Endothelial cell of umbilical vein (primary cell): Measurements from ENCODE around the gene PRDM16. TPM values are rescaled to one million over a fixed set of nuclear protein-coding genes. Genes with fewer than 3 reads are reported as not detected.

ENCODE experiments used
- BruUV-seq: library from RNA; stranded (reverse); fragments of 400-500 nt; replicated peaks from 2 replicates; lab custom pipeline; 2021; lab: Mats Ljungman, UMichigan
- CTCF ChIA-PET: fragments of 300-600, 350-600 bp; sonication (Branson Sonifier 250); formaldehyde crosslinking; loops from one replicate; lab custom pipeline; 2021; ENCODE audit warnings: antibody characterized with exemption, inconsistent platforms; lab: Charles Lee
- POLR2A ChIA-PET: fragments of 300-600, 350-600 bp; sonication (Branson Sonifier 250); formaldehyde crosslinking; loops from one replicate; lab custom pipeline; 2021; ENCODE audit warnings: antibody characterized with exemption, inconsistent platforms; lab: Charles Lee
- DNase-seq: peaks from one replicate; pipeline ENCODE4 v3.0.0-alpha.2; 2011; ENCODE audit warnings: low read depth, low spot score
- FAIRE-seq: peaks from 2 replicates; lab custom pipeline; 2011; peaks lifted over from hg19 to GRCh38; lab: Jason Lieb, UNC
- H2AFZ ChIP-seq: 2 replicates; pipeline ENCODE4 v1.6.0; 2012; ENCODE audit warnings: low read depth, low read length, control low read depth, inconsistent platforms
- H3K27ac ChIP-seq: 2 replicates; pipeline ENCODE4 v1.5.1; 2011; ENCODE audit warnings: low read depth, mild to moderate bottlenecking, control low read depth, low read length, moderate library complexity; ENCODE audit not compliant: insufficient read depth
- H3K27me3 ChIP-seq, 2 experiments: 2 replicates each; pipeline versions ENCODE4 v1.6.0 to v1.6.1; 2011; ENCODE audit warnings: low read length in 2 of 2, mixed read lengths in 1 of 2; ENCODE audit not compliant: control insufficient read depth in 2 of 2, insufficient read depth in 2 of 2
- H3K36me3 ChIP-seq, 2 experiments: 2 replicates in 1 of 2; 3 replicates in 1 of 2; pipeline ENCODE4 v1.5.1; 2011; ENCODE audit warnings: low read length in 2 of 2, mild to moderate bottlenecking in 1 of 2, moderate library complexity in 1 of 2; ENCODE audit not compliant: control insufficient read depth in 2 of 2, insufficient read depth in 2 of 2; ENCODE audit errors: extremely low read depth in 1 of 2
- H3K4me1 ChIP-seq: 3 replicates; pipeline ENCODE4 v1.5.1; 2011; ENCODE audit warnings: mild to moderate bottlenecking, low read length; ENCODE audit not compliant: control insufficient read depth, insufficient read depth; ENCODE audit errors: extremely low read depth
- H3K4me2 ChIP-seq: 2 replicates; pipeline ENCODE4 v1.6.1; 2011; ENCODE audit warnings: low read length, control low read depth, mixed read lengths; ENCODE audit not compliant: insufficient read depth
- H3K4me3 ChIP-seq, 3 experiments: fragments of 200-600 bp in 1 of 3; sonication (generic), shearing (Covaris generic) in 1 of 3; replicated peaks in 1 of 3; 2 replicates each; pipeline ENCODE4 v1.5.1; 2011 to 2016; ENCODE audit warnings: control low read depth in 3 of 3, low read length in 3 of 3, mild to moderate bottlenecking in 2 of 3, inconsistent platforms in 1 of 3, low read depth in 1 of 3, moderate library complexity in 1 of 3; ENCODE audit not compliant: insufficient read depth in 1 of 3
- H3K79me2 ChIP-seq: 2 replicates; pipeline ENCODE4 v1.6.0; 2012; ENCODE audit warnings: low read length, inconsistent platforms; ENCODE audit not compliant: control insufficient read depth, insufficient read depth
- H3K9ac ChIP-seq: replicated peaks from 2 replicates; pipeline ENCODE3; 2011; ENCODE audit warnings: low read length, control low read depth; ENCODE audit not compliant: insufficient read depth; ENCODE audit errors: extremely low read depth
- H3K9me1 ChIP-seq: replicated peaks from 3 replicates; pipeline ENCODE4 v1.6.0; 2011; ENCODE audit warnings: mild to moderate bottlenecking, low read length; ENCODE audit not compliant: control insufficient read depth, insufficient read depth; ENCODE audit errors: extremely low read depth
- H3K9me3 ChIP-seq: replicated peaks from 2 replicates; pipeline ENCODE4 v1.5.1; 2012; ENCODE audit warnings: low read length, inconsistent platforms; ENCODE audit not compliant: control insufficient read depth, insufficient read depth
- H4K20me1 ChIP-seq: replicated peaks from 2 replicates; pipeline ENCODE3; 2011; ENCODE audit warnings: mild to moderate bottlenecking, low read length; ENCODE audit not compliant: control insufficient read depth, insufficient read depth; ENCODE audit errors: extremely low read depth
- EZH2 ChIP-seq: IDR thresholded peaks from 2 replicates; pipeline ENCODE4 v1.6.1; 2012; ENCODE audit warnings: borderline replicate concordance, low read depth, mild to moderate bottlenecking, moderate library complexity, low read length, inconsistent platforms; ENCODE audit not compliant: severe bottlenecking
- FOS ChIP-seq: IDR thresholded peaks from 2 replicates; pipeline ENCODE4 v1.6.1; 2011; ENCODE audit warnings: mild to moderate bottlenecking, low read length, moderate library complexity, borderline replicate concordance; ENCODE audit not compliant: insufficient read depth
- GATA2 ChIP-seq: IDR thresholded peaks from 2 replicates; pipeline ENCODE4 v1.7.0; 2011; ENCODE audit warnings: low read depth, mild to moderate bottlenecking, moderate library complexity, mixed read lengths, low read length; ENCODE audit not compliant: insufficient read length, insufficient read depth
- JUN ChIP-seq: IDR thresholded peaks from 2 replicates; pipeline ENCODE4 v1.6.1; 2011; ENCODE audit warnings: borderline replicate concordance, low read depth; ENCODE audit not compliant: insufficient read length, insufficient read depth
- MYC ChIP-seq: IDR thresholded peaks from one replicate; pipeline ENCODE4 v1.6.1; 2011; ENCODE audit warnings: mild to moderate bottlenecking, low read depth, low read length
- POLR2A ChIP-seq: IDR thresholded peaks from 2 replicates; pipeline ENCODE4 v1.6.1; 2012; ENCODE audit warnings: low read depth, mild to moderate bottlenecking, control low read depth, low read length
- POLR2AphosphoS5 ChIP-seq: IDR thresholded peaks from 2 replicates; pipeline ENCODE4 v1.6.1; 2012; ENCODE audit warnings: low read depth, mild to moderate bottlenecking, control low read depth, low read length, moderate library complexity; ENCODE audit not compliant: insufficient read depth
- dilution Hi-C: fragments of 300-500 bp; cut with MboI; formaldehyde crosslinking; loops from one replicate; pipeline ENCODE4 v1.15.0; 2019; ENCODE audit warnings: low sequenced_read_pairs; ENCODE audit not compliant: extremely low pct_ligation_motif_present
- intact Hi-C: fragments of 100-400 bp; cut with micrococcal nuclease; formaldehyde crosslinking; loops from one replicate; pipeline ENCODE4 v1.10.0; 2022
- polyA plus RNA-seq, 4 experiments: library from polyadenylated mRNA; depleted of rRNA in 3 of 4; stranded (reverse) in 3 of 4; unstranded in 1 of 4; fragments of >200 nt; gene quantifications; 2 replicates each; pipeline versions ENCODE4 v1.2.1 to v1.2.3, GENCODE V29; 2011 to 2012; ENCODE audit warnings: missing spikeins in 1 of 4
- total RNA-seq: library from RNA; stranded (reverse); gene quantifications from 2 replicates; pipeline ENCODE4 v1.2.3, GENCODE V29; 2021
- TF ChIP-seq, protein P1 (sequence below), 2 donors: IDR thresholded peaks; 1 replicate in 1 of 2; 2 replicates in 1 of 2; pipeline ENCODE4 v1.5.1; 2011; ENCODE audit warnings: low read length in 2 of 2, mild to moderate bottlenecking in 2 of 2, moderate library complexity in 2 of 2, control low read depth in 1 of 2, inconsistent platforms in 1 of 2, low read depth in 1 of 2; ENCODE audit not compliant: insufficient read depth in 1 of 2; ENCODE audit errors: extremely low read depth in 1 of 2
- TF ChIP-seq, protein P2 (sequence below): IDR thresholded peaks from 2 replicates; pipeline ENCODE4 v1.6.1; 2011; ENCODE audit not compliant: insufficient read depth, insufficient read length

Gene PRDM16
- total and polyA plus RNA-seq, 2 donors (not counting 3 experiments of a cell fraction or from before 2014, with no cell fraction given): not detected

DNA sequence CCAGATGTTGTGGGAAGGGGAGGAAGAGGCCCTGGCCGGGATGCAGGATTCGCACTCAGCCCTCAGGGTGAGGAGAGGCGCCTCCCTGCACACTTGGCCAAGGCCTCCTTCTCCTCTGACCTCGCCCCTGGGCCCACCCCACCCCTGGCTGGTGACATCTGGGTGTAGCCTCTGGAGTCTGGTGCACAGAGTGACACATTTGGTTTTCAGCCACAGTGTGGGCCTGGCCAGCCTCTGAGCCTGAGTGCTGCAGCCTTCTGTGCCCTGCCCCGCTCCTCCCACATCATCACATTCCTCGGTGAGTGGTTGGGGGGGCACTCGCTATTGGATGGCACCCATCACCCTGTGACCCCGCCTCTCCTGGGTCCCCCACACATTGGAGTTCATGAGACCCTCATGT, 45.8 kb downstream of the PRDM16 start:
- H3K9me3 ChIP-seq: peaks cover 6% of the 10 kb centered on the region
- H3K27ac ChIP-seq: no peak overlapping the region
- intact Hi-C loops (no loop called here), dilution Hi-C loops (no loop called here)
- no peak overlapping the region for H2AFZ ChIP-seq
- H3K79me2 ChIP-seq: no peaks in the 10 kb centered on the region
- H3K4me1 ChIP-seq: no peaks in the 10 kb centered on the region
- no TSS peak for BruUV-seq
- no peak overlapping the region for H3K4me3 ChIP-seq
- H3K36me3 ChIP-seq: no peaks in the 10 kb centered on the region
- FAIRE-seq (no peak), DNase-seq (no peak)
- H3K4me2 ChIP-seq: no peak overlapping the region
- H3K27me3 ChIP-seq: no peaks in the 10 kb centered on the region
- H3K9me1 ChIP-seq: no peaks in the 10 kb centered on the region
- H3K9ac ChIP-seq: no peak overlapping the region
- no peaks in the 10 kb centered on the region for H4K20me1 ChIP-seq
- POLR2A ChIA-PET: no interaction called here
- CTCF ChIA-PET: no interaction called here
- no peak for TF ChIP-seq FOS
- TF ChIP-seq, protein P1, sequence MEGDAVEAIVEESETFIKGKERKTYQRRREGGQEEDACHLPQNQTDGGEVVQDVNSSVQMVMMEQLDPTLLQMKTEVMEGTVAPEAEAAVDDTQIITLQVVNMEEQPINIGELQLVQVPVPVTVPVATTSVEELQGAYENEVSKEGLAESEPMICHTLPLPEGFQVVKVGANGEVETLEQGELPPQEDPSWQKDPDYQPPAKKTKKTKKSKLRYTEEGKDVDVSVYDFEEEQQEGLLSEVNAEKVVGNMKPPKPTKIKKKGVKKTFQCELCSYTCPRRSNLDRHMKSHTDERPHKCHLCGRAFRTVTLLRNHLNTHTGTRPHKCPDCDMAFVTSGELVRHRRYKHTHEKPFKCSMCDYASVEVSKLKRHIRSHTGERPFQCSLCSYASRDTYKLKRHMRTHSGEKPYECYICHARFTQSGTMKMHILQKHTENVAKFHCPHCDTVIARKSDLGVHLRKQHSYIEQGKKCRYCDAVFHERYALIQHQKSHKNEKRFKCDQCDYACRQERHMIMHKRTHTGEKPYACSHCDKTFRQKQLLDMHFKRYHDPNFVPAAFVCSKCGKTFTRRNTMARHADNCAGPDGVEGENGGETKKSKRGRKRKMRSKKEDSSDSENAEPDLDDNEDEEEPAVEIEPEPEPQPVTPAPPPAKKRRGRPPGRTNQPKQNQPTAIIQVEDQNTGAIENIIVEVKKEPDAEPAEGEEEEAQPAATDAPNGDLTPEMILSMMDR (IDR thresholded peaks at IDR 0.05; ENCODE audit: extremely low read depth in 1 of 2, insufficient read depth in 1 of 2, low read depth in 1 of 2, low read length in 2 of 2): no peak
- no peak for TF ChIP-seq POLR2AphosphoS5
- TF ChIP-seq POLR2A: no peak
- TF ChIP-seq JUN: no peak
- no peak for TF ChIP-seq EZH2
- no peak for TF ChIP-seq MYC
- TF ChIP-seq GATA2: no peak
- TF ChIP-seq, protein P2, sequence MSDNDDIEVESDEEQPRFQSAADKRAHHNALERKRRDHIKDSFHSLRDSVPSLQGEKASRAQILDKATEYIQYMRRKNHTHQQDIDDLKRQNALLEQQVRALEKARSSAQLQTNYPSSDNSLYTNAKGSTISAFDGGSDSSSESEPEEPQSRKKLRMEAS: no peak
